Left ventricle myocardium inferior (tissue), 1 donor: ENCODE measurements around the gene TNC. TPM values are rescaled to one million over a fixed set of nuclear protein-coding genes. Genes with fewer than 3 reads are reported as not detected.

ENCODE experiments used
- DNase-seq: peaks from one replicate; pipeline ENCODE4 v3.0.0-alpha.2; 2020
- H3K27ac ChIP-seq: fragments of 200-600 bp; replicated peaks from 2 replicates; pipeline ENCODE4 v1.8.0; 2021
- H3K27me3 ChIP-seq: fragments of 200-600 bp; 2 replicates; pipeline ENCODE4 v1.8.0; 2021; ENCODE audit warnings: low read depth
- H3K36me3 ChIP-seq: fragments of 200-600 bp; 2 replicates; pipeline ENCODE4 v1.8.0; 2021
- H3K4me1 ChIP-seq: fragments of 200-600 bp; 2 replicates; pipeline ENCODE4 v1.8.0; 2021
- H3K4me3 ChIP-seq: fragments of 200-600 bp; 2 replicates; pipeline ENCODE4 v1.8.0; 2021; ENCODE audit warnings: mild to moderate bottlenecking, moderate library complexity
- H3K9me3 ChIP-seq: fragments of 200-600 bp; replicated peaks from 2 replicates; pipeline ENCODE4 v1.8.0; 2021
- intact Hi-C: fragments of 100-400 bp; cut with micrococcal nuclease; formaldehyde crosslinking; loops from one replicate; pipeline ENCODE4 v1.11.0; 2022
- total RNA-seq: library from RNA; stranded (reverse); fragmentation: NEBNext Ultra II Directional; extraction: Animal tissue kit (Norgen Biotek cat#: 25700); gene quantifications from one replicate; pipeline ENCODE4 v1.2.1, GENCODE V29; 2021
- TF ChIP-seq, protein P1 (sequence below): fragments of 200-600 bp; IDR thresholded peaks from 2 replicates; pipeline ENCODE4 v1.8.0; 2021; ENCODE audit warnings: antibody characterized with exemption, mild to moderate bottlenecking, borderline replicate concordance
- donor health status: DM: no; HTN: yes; CAD: no; lungs with severe emphysema.

TNC gene
- total RNA-seq, 1 donor from 2014 or later: 3.4 TPM

DNA sequence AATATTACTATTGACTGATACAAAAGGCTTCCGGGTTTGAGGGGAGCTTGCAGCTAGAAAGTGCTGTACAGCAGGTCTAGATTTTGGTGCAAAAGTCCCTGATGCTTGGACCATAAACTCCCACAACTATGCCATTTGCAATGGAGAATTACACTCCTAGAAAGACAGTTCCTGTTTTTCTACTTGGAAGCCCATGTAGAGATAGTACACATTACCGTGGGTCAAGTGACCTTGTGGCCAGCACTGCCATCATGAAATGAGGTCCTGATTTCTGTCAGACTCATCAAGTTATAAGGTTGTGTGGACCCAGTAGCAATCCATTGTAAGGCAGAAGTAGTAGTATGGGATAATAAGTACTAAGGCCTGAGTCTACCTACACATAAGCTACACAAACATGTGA, 144.7 kb downstream of the TNC start:
- H3K9me3 ChIP-seq: peaks cover 3% of the 10 kb centered on the region
- H3K27ac ChIP-seq: no peak overlapping the region
- no peaks in the 10 kb centered on the region for H3K36me3 ChIP-seq
- peaks cover 24% of the 10 kb centered on the region for H3K27me3 ChIP-seq
- DNase-seq: no peak
- intact Hi-C loops: no loop called here
- no peak overlapping the region for H3K4me3 ChIP-seq
- TF ChIP-seq, protein P1, sequence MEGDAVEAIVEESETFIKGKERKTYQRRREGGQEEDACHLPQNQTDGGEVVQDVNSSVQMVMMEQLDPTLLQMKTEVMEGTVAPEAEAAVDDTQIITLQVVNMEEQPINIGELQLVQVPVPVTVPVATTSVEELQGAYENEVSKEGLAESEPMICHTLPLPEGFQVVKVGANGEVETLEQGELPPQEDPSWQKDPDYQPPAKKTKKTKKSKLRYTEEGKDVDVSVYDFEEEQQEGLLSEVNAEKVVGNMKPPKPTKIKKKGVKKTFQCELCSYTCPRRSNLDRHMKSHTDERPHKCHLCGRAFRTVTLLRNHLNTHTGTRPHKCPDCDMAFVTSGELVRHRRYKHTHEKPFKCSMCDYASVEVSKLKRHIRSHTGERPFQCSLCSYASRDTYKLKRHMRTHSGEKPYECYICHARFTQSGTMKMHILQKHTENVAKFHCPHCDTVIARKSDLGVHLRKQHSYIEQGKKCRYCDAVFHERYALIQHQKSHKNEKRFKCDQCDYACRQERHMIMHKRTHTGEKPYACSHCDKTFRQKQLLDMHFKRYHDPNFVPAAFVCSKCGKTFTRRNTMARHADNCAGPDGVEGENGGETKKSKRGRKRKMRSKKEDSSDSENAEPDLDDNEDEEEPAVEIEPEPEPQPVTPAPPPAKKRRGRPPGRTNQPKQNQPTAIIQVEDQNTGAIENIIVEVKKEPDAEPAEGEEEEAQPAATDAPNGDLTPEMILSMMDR: no peak
- no peaks in the 10 kb centered on the region for H3K4me1 ChIP-seq

DNA sequence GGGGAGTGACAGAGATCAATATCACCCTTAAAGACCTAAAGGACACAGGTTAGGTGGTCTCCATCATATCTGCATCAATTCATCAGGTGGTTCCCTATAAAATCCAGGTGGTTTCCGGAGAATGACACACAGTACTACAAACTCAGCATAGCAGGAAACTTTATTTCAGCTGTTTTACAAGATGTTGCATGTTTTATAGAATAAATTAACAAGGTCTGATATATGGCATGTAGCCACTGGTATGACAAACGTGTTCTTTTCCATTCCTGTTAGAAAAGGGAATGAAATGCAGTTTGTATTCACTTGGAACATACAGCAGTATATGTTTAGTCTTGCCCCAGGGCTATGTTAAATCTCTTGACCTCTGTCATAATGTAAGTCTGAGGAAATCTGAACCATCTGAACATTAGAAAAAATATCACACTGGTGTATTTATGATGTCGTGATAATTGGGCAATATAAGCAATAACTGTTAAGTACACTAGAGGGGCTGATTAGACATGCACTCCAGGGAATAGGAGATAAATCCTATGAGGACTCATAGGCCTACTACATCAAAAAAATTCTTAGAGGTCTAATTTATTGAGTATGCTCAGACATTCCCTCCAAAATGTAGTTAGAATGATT, 145.3 kb downstream of the TNC start:
- Histone ChIP-seq H3K27me3 (peaks cover 18% of the 10 kb centered on the region), H3K4me3 (no peak overlapping the region), H3K27ac (no peak overlapping the region), H3K36me3 (no peaks in the 10 kb centered on the region), H3K9me3 (peaks cover 3% of the 10 kb centered on the region), H3K4me1 (no peaks in the 10 kb centered on the region)
- TF ChIP-seq, protein P1: no peak
- DNase-seq: no peak
- intact Hi-C loops: no loop called here

Other genes starting within 250 kb of the TNC start
- 0.63 TPM for gene TNFSF8, start 187.6 kb downstream of the TNC start, total RNA-seq